22Rv1 (cell line): ENCODE measurements around the gene CDK5RAP1.

Experiments used
- H3K27ac ChIP-seq: fragments of 450-650 bp; 2 replicates; pipeline ENCODE4 v1.5.1; 2017
- ZFX ChIP-seq: fragments of 450-650 bp; IDR thresholded peaks from 2 replicates; pipeline ENCODE4 v1.6.1; 2017; ENCODE audit warnings: antibody characterized with exemption, borderline replicate concordance
- TF ChIP-seq, protein P1 (sequence below): fragments of 450-650 bp; IDR thresholded peaks from 2 replicates; pipeline ENCODE4 v1.5.1; 2017; ENCODE audit warnings: mild to moderate bottlenecking

The CDK5RAP1 gene

DNA sequence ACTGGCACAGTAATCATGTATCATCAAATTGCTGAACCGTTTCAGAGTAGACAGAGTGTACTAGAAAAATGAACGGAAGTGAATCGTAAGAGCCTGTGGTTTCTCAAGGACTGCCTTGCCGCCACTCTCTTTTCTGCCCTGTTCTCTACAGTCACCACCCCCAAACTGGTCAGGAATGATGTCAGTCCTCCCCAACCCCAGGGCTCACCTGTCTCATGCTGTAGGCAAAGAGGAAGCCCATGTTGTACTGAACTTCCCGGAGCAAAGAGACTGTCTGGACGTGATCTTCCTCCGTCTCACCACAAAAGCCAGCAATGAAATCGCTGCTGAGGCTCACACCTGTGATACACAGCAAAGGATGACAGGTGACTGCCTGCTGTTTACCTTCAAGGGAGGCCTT is 31.0 kb downstream of the CDK5RAP1 start:
- TF ChIP-seq, protein P1, sequence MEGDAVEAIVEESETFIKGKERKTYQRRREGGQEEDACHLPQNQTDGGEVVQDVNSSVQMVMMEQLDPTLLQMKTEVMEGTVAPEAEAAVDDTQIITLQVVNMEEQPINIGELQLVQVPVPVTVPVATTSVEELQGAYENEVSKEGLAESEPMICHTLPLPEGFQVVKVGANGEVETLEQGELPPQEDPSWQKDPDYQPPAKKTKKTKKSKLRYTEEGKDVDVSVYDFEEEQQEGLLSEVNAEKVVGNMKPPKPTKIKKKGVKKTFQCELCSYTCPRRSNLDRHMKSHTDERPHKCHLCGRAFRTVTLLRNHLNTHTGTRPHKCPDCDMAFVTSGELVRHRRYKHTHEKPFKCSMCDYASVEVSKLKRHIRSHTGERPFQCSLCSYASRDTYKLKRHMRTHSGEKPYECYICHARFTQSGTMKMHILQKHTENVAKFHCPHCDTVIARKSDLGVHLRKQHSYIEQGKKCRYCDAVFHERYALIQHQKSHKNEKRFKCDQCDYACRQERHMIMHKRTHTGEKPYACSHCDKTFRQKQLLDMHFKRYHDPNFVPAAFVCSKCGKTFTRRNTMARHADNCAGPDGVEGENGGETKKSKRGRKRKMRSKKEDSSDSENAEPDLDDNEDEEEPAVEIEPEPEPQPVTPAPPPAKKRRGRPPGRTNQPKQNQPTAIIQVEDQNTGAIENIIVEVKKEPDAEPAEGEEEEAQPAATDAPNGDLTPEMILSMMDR: no peak
- no peak for TF ChIP-seq ZFX
- H3K27ac ChIP-seq: no peak overlapping the region

DNA sequence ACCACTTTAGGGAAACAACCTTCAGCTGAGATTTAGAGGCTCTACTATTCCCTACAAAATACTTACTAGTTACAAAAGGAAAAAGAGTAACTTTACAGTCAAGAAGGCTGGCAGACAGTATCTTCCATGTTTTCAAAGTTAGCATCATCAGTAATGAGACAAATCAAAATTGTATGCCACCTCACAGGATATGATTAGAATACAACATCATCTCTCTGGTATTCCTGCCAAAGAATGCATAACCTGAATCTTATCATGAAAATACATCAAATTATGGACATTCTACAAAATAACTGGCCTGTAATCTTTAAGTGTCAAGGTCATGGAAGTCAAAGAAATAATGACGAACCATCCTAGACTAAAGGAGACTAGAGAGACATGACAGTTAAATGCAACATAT is 38.4 kb downstream of the CDK5RAP1 start:
- TF ChIP-seq ZFX: no peak
- TF ChIP-seq, protein P1: no peak

DNA sequence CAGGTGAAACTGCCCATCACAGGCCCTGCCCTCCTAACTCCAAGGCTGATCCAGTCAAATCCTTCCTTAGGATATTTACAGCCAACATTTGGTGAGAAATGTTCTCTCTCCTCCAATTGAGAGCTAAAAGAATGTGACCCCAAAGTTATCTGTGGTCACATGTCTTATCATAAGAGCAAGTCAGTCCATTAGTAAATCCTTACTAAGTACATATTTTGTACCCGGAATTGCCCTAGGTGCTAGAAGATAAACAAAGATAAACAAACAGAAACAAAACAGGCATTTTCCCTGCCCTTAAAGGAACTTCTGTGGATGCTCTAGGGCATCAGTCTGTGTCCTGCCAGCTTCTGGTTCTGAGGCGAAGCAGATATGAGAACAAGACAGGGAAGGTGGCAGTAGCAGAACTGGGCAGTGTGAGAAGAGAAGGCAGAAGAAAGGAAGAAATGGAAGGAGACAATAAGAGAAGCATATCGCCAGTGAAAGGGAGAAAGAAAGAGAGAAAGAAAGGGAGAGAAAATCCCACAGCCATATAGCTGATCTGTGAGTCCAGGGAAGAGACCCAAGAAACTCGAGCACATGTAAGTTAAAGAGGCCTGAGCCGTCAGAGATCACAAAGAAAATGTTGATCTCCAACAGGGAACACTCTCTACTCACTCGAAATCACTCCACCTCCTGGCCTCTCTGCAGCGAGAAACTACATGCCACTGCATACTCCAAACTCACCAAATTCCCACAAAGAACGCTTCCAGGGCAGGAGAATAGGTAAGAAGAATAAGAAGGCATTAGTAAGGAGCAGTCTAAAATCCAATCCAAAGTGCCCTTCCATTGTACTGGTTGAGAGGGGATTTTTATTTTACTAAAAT is 41.7 kb downstream of the CDK5RAP1 start:
- peak overlapping the region; percentile 57 for H3K27ac ChIP-seq
- no peak for TF ChIP-seq ZFX
- TF ChIP-seq, protein P1: no peak

More for the DNA sequence above, 38.4 kb downstream of the CDK5RAP1 start:
- no peak overlapping the region for H3K27ac ChIP-seq

DNA sequence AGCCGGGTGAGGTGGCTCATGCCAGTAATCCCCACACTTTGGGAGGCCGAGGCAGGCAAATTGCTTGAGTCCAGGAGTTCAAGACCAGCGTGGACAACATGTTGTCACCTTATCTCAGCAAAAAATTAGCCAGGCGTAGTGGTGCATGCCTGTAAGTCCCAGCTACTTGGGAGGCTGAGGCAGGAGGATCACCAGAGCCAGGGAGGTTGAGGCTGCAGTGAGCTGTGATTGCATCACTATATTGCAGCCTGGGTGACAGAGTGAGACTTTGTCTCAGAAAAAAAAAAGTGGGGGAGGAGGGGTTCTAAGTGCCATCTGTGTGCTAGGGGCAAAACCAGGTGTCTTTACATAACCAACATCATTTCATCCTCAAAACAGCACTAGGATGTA is 48.3 kb downstream of the CDK5RAP1 start:
- TF ChIP-seq, protein P1: no peak
- TF ChIP-seq ZFX: no peak
- no peak overlapping the region for H3K27ac ChIP-seq

DNA sequence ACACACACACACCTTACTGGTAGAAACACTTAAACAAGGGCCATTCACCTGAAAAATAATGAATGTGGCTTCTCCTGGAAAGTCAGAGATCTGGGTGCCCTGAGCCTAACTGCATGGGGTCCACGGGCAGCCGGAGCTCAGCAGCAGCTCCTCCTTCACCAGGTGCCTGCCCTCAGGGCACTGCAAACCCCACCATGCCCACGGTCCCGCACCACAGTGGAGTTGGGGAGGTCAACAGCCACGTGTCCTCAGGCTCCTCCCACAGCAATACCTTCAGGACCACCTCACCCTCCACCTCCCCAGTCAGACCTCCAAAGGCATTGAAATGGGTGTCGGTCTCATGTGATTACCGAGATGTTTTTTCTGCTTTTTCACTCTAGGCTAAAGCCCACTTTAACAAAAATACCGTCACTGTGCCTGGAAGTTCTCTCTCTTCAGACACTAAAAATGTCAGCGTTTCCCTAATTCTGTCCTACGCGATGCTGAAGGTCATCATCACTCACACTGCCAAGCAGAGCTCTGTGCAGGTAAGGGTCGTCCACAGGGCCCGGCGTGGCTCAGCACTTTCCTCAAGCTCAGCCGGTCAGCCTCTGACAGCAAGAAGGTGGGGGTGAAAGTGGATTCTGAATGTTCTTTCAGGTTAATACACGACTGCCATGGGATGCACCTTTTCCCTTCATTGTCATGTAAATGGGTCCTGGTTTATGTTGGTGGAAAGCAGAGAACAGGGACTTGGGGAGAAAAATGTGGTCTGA is 48.9 kb downstream of the CDK5RAP1 start:
- no peak overlapping the region for H3K27ac ChIP-seq
- no peak for TF ChIP-seq ZFX
- TF ChIP-seq, protein P1: no peak

DNA sequence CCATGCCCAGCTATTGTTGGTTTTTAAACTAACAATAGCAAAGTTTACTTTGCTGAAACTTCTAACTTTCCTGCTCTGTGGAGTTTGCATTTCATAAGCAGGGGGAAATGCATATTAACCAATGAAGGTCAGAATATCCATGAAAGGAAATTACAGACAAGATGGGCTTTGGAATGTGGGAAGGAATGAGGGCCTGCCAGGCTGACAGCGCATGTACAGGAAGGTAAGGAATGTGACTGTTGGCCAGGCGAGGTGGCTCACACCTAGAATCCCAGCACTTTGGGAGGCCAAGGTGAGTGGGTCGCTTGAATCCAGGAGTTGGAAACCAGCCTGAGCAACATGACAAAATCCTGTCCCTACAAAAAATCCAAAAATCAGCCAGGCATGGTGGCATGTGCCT is 49.6 kb downstream of the CDK5RAP1 start:
- no peak overlapping the region for H3K27ac ChIP-seq
- TF ChIP-seq, protein P1: no peak
- no peak for TF ChIP-seq ZFX

DNA sequence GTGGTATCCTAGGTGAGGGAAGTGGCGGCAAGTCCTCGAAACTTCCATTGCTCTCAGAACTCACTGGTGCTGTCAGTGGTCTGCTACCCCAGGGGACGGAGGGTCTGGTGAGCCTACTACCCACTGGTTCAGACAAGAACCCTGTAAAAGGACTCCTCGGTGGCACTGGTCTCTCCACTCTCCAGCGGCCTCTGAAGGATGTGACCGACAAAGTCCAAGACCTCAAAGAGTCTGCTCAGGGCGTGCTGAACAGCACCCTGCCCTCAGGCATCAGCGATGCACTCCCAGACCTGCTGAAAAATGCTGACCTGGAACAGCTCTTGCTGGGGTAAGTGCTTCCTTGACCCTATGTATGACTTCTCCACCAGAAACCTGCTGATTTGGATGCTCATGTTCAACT is 51.8 kb downstream of the CDK5RAP1 start:
- no peak overlapping the region for H3K27ac ChIP-seq
- no peak for TF ChIP-seq ZFX
- TF ChIP-seq, protein P1: no peak
